ENCODE measurements around the gene HBA1.
A peak's percentile ranks its signal among the peaks of the same experiment; 100 is the strongest.
"Not testable (repeated sequence)": the region's sequence is repeated elsewhere in the genome, so short reads cannot be mapped to it uniquely, and the experiment has no call there.

HBA1 gene

DNA sequence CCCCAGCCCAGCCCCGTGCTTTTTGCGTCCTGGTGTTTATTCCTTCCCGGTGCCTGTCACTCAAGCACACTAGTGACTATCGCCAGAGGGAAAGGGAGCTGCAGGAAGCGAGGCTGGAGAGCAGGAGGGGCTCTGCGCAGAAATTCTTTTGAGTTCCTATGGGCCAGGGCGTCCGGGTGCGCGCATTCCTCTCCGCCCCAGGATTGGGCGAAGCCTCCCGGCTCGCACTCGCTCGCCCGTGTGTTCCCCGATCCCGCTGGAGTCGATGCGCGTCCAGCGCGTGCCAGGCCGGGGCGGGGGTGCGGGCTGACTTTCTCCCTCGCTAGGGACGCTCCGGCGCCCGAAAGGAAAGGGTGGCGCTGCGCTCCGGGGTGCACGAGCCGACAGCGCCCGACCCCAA is 474 bp upstream of the HBA1 start:
- H3K27ac Mint-ChIP-seq; H3K36me3 Mint-ChIP-seq (ENCODE audit: low read depth); H3K4me1 Mint-ChIP-seq (ENCODE audit: low read depth); H3K4me3 Mint-ChIP-seq; H3K9me3 Mint-ChIP-seq: not testable (repeated sequence)
- H3K27me3 Mint-ChIP-seq (ENCODE audit: low read depth): peaks cover 62% of the 10 kb centered on the region

GRCh38 chr16:177394-177822 is 928 bp downstream of the HBA1 start:
- Mint-ChIP-seq H3K36me3 (ENCODE audit: low read depth) (no peaks in the 10 kb centered on the region), H3K27ac (no peak overlapping the region), H3K4me3 (no peak overlapping the region), H3K9me3 (no peaks in the 10 kb centered on the region), H3K4me1 (ENCODE audit: low read depth) (peaks cover 2% of the 10 kb centered on the region), H3K27me3 (ENCODE audit: low read depth) (peaks cover 54% of the 10 kb centered on the region)

GRCh38 chr16:177981-178667 is 1.6 kb downstream of the HBA1 start:
- Mint-ChIP-seq H3K36me3 (ENCODE audit: low read depth) (no peaks in the 10 kb centered on the region), H3K9me3 (no peaks in the 10 kb centered on the region), H3K27ac (no peak overlapping the region), H3K27me3 (ENCODE audit: low read depth) (peaks cover 54% of the 10 kb centered on the region), H3K4me3 (no peak overlapping the region), H3K4me1 (ENCODE audit: low read depth) (peaks cover 2% of the 10 kb centered on the region)

- Mint-ChIP-seq H3K4me3 (no peak overlapping the region), H3K9me3 (no peaks in the 10 kb centered on the region), H3K27me3 (ENCODE audit: low read depth) (peaks cover 51% of the 10 kb centered on the region), H3K4me1 (ENCODE audit: low read depth) (peaks cover 2% of the 10 kb centered on the region), H3K36me3 (ENCODE audit: low read depth) (no peaks in the 10 kb centered on the region), H3K27ac (no peak overlapping the region)
Observed at GRCh38 chr16:178668-179015, 2.2 kb downstream of the HBA1 start.

DNA sequence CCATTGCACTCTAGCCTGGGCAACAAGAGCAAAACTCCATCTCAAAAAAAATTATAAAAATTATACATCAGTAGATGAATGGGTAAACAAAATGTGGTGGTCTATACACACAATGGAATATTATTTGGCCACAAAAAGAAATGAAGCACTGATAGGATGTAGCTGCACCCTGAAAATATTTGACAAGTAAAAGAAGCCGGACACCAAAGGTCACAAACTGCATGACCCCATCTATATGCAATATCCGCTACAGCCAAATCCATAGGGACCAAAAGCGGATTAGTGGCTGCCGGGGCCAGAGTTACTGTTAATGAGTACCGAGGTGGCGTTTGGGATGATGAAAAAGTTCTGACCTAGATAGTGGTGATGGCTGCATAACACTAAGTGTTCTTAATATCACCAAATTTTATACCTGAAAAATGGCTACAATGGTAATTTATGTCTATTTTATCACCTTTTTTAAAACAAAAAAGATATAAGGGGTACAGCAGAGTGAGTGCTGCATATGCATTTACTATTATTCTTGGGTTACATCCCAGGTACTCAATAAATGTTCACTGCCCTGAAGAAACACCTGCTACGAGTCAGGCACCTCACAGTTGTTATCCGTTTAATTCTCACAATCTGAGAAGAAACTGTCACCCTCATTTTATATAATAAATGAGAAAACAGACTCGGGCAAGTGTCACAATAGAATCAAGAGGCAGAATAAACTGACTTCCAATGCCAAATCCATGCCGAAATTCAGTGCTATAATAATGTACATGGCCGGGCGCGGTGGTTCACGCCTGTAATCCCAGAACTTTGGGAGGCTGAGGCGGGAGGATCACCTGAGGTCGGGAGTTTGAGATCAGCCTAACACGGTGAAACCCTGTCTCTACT is 3.0 kb downstream of the HBA1 start:
- Mint-ChIP-seq H3K27me3 (ENCODE audit: low read depth) (peaks cover 44% of the 10 kb centered on the region), H3K36me3 (ENCODE audit: low read depth) (no peaks in the 10 kb centered on the region), H3K4me1 (ENCODE audit: low read depth) (peaks cover 2% of the 10 kb centered on the region), H3K4me3 (no peak overlapping the region), H3K27ac (no peak overlapping the region), H3K9me3 (no peaks in the 10 kb centered on the region)

DNA sequence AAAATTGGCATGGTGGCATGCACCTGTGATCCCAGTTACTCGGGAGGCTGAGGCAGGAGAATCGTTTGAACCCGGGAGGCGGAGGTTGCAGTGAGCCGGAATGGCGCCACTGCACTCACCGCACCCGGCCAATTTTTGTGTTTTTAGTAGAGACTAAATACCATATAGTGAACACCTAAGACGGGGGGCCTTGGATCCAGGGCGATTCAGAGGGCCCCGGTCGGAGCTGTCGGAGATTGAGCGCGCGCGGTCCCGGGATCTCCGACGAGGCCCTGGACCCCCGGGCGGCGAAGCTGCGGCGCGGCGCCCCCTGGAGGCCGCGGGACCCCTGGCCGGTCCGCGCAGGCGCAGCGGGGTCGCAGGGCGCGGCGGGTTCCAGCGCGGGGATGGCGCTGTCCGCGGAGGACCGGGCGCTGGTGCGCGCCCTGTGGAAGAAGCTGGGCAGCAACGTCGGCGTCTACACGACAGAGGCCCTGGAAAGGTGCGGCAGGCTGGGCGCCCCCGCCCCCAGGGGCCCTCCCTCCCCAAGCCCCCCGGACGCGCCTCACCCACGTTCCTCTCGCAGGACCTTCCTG is 3.7 kb downstream of the HBA1 start, which contains the start of gene HBQ1:
HBQ1 (plus strand) TSS at position 359 of the 575 bp plus-strand sequence; CDS start at position 387, 28 bp downstream.
- no peak within 1 kb of the TSS for H3K27ac Mint-ChIP-seq
- peaks cover 2% of the 10 kb centered on the region for H3K4me1 Mint-ChIP-seq (ENCODE audit: low read depth)
- no peaks in the 10 kb centered on the region for H3K36me3 Mint-ChIP-seq (ENCODE audit: low read depth)
- H3K9me3 Mint-ChIP-seq: no peaks in the 10 kb centered on the region
- peak within 1 kb of the TSS; percentile 31 for H3K4me3 Mint-ChIP-seq
- H3K27me3 Mint-ChIP-seq (ENCODE audit: low read depth): peaks cover 37% of the 10 kb centered on the region

- Mint-ChIP-seq H3K4me1 (ENCODE audit: low read depth) (peaks cover 2% of the 10 kb centered on the region), H3K27me3 (ENCODE audit: low read depth) (peaks cover 29% of the 10 kb centered on the region), H3K4me3 (no peak overlapping the region), H3K9me3 (no peaks in the 10 kb centered on the region), H3K27ac (no peak overlapping the region), H3K36me3 (ENCODE audit: low read depth) (no peaks in the 10 kb centered on the region)
Observed at GRCh38 chr16:180681-181564, 4.4 kb downstream of the HBA1 start.

GRCh38 chr16:181565-182021 is 5.1 kb downstream of the HBA1 start:
- Mint-ChIP-seq H3K27me3 (ENCODE audit: low read depth) (peaks cover 28% of the 10 kb centered on the region), H3K4me3 (no peak overlapping the region), H3K36me3 (ENCODE audit: low read depth) (no peaks in the 10 kb centered on the region), H3K4me1 (ENCODE audit: low read depth) (peaks cover 2% of the 10 kb centered on the region), H3K9me3 (no peaks in the 10 kb centered on the region), H3K27ac (no peak overlapping the region)

DNA sequence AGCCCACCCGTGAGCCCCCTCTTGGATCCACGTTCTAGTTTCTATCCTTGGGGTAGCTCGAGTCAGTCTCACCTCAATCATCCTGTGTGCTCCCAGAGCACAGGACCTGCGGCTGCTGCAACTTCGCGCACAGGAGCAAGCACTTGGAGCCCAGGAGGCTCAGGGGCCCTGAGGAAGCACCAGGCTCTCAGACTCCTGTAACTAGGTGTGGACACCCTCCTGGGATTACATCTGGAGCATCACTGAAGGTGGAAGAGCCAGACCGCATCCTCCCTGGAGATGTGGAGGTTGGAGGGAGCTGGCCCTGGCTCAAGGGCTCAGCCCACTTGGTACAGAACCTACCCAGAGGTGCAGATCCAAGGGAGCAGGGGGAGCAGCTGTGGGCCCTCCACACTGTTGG is 6.5 kb downstream of the HBA1 start:
- peaks cover 3% of the 10 kb centered on the region for H3K36me3 Mint-ChIP-seq (ENCODE audit: low read depth)
- no peaks in the 10 kb centered on the region for H3K9me3 Mint-ChIP-seq
- H3K4me3 Mint-ChIP-seq: no peak overlapping the region
- H3K27ac Mint-ChIP-seq: no peak overlapping the region
- peaks cover 2% of the 10 kb centered on the region for H3K4me1 Mint-ChIP-seq (ENCODE audit: low read depth)
- H3K27me3 Mint-ChIP-seq (ENCODE audit: low read depth): peaks cover 19% of the 10 kb centered on the region

DNA sequence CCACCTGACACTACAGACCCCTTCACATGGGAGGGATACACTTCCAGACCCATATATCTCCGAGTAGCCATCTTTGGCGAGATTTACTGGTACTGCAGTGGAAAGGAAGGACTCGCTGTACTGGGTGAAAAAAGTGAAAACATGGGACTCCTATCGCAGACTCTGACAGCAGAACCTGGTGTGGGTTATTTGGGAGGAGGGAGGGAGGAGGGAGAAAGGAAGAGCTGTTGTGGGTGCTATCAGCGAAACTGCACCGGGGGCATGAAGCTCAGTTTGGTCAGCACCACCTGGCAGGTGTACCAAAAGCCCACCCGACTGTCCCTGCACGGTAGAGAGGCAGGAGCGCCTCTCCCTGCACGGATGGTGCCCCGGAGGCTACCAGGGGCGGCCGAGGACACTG is 8.7 kb downstream of the HBA1 start:
- H3K9me3 Mint-ChIP-seq: no peaks in the 10 kb centered on the region
- H3K4me1 Mint-ChIP-seq (ENCODE audit: low read depth): peaks cover 10% of the 10 kb centered on the region

DNA sequence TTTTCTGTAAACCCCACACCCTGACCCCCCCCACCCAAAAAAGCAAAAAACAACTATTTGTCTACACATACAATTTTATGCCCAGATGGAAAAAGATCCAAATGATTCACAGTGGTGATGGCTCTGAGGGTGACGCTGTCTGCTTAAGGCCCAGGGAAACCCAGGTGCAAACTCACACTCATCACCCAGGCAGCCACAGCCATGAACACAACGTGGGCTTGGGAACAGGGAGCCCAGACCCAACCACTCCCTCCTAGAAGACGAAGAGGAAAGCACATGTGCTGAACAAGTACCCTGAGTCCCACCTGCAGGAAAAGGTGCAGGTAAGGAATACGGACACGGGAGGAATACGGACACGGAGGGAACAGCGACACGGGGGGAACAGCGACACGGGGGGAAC is 9.2 kb downstream of the HBA1 start:
- Mint-ChIP-seq H3K9me3 (no peaks in the 10 kb centered on the region), H3K4me3 (no peak overlapping the region), H3K36me3 (ENCODE audit: low read depth) (peaks cover 11% of the 10 kb centered on the region), H3K4me1 (ENCODE audit: low read depth) (peaks cover 10% of the 10 kb centered on the region), H3K27ac (no peak overlapping the region), H3K27me3 (ENCODE audit: low read depth) (no peaks in the 10 kb centered on the region)

More for the DNA sequence above, 8.7 kb downstream of the HBA1 start:
- peaks cover 11% of the 10 kb centered on the region for H3K36me3 Mint-ChIP-seq (ENCODE audit: low read depth)
- no peak overlapping the region for H3K4me3 Mint-ChIP-seq
- H3K27me3 Mint-ChIP-seq (ENCODE audit: low read depth): no peaks in the 10 kb centered on the region
- H3K27ac Mint-ChIP-seq: no peak overlapping the region

DNA sequence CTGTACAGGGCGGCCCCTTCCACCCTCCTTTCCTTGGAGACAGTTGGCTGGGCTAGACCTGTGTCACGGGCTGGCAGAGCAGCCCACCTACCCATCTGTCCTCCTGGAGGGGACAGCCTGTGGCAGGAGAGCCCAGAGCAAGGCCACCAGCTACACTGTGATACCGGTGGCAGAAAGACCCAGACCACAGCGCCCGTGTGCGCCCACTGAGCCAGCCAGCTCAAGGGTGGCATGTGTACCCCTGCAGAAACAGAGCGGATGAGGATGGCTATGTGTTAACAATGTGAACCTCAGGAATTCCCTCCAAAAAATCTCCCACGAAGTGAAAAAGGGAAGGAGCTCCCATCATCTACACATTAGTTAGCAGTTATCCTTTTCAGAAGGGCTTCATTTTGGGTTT is 10.8 kb downstream of the HBA1 start:
- no peaks in the 10 kb centered on the region for H3K9me3 Mint-ChIP-seq
- H3K4me1 Mint-ChIP-seq (ENCODE audit: low read depth): peaks cover 8% of the 10 kb centered on the region
- H3K4me3 Mint-ChIP-seq: no peak overlapping the region
- no peaks in the 10 kb centered on the region for H3K27me3 Mint-ChIP-seq (ENCODE audit: low read depth)
- no peak overlapping the region for H3K27ac Mint-ChIP-seq
- peaks cover 22% of the 10 kb centered on the region for H3K36me3 Mint-ChIP-seq (ENCODE audit: low read depth)

DNA sequence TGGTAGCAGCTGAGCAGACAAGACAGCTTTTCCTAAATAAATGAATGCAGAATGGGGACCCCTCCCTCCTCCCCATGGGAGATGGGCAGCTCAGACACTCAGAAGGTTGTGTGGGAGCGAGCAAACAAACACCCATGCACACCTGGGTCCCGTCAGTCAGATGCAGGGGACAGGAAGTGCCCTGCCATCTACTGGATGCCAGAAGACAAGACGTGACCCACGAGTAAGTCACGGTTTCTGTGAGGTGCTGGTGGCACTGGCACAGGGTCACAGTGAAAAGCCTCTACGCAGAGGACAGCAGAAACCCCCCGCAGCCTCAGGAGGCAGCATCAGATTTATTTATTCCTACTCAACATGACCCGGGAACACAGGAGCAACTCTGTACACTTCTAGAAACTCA is 12.2 kb downstream of the HBA1 start:
- Mint-ChIP-seq H3K27me3 (ENCODE audit: low read depth) (no peaks in the 10 kb centered on the region), H3K27ac (no peak overlapping the region), H3K36me3 (ENCODE audit: low read depth) (peaks cover 25% of the 10 kb centered on the region), H3K4me1 (ENCODE audit: low read depth) (peaks cover 8% of the 10 kb centered on the region), H3K4me3 (no peak overlapping the region), H3K9me3 (no peaks in the 10 kb centered on the region)

GRCh38 chr16:189604-190186 is 13.2 kb downstream of the HBA1 start:
- Mint-ChIP-seq H3K27ac (no peak overlapping the region), H3K4me1 (ENCODE audit: low read depth) (peaks cover 8% of the 10 kb centered on the region), H3K4me3 (no peak overlapping the region), H3K36me3 (ENCODE audit: low read depth) (peaks cover 27% of the 10 kb centered on the region), H3K27me3 (ENCODE audit: low read depth) (no peaks in the 10 kb centered on the region), H3K9me3 (no peaks in the 10 kb centered on the region)
